ENCODE measurements around the gene HSD17B14. TPM values are rescaled to one million over a fixed set of nuclear protein-coding genes. Genes with fewer than 3 reads are reported as not detected.
"Not testable (repeated sequence)": the region's sequence is repeated elsewhere in the genome, so short reads cannot be mapped to it uniquely, and the experiment has no call there.

The HSD17B14 gene
- total RNA-seq, 1 experiment from 2014 or later = 27.8 TPM

- no peak for TF ChIP-seq CTCF (IDR thresholded peaks at IDR 0.05; ENCODE audit: insufficient read depth in 1 of 2, low read depth in 1 of 2, low read length in 1 of 2, severe bottlenecking in 1 of 2, unreplicated experiment in 1 of 2)
- BruUV-seq (replicated peaks) = no TSS peak
- no peaks in the 10 kb centered on the region for H3K27me3 Mint-ChIP-seq (ENCODE audit: insufficient read depth, unreplicated experiment)
- CTCF ChIA-PET = no interaction called here
- no peak overlapping the region for H3K4me3 Mint-ChIP-seq (ENCODE audit: unreplicated experiment)
- Histone ChIP-seq H3K4me1 (peaks cover 22% of the 10 kb centered on the region), H3K9me3 (no peaks in the 10 kb centered on the region), H3K27me3 (replicated peaks; ENCODE audit: control insufficient read depth, insufficient read depth, low read length) (no peaks in the 10 kb centered on the region), H3K36me3 (ENCODE audit: control insufficient read depth, insufficient read depth, low read length) (peaks cover 2% of the 10 kb centered on the region; the same call in 1 of the 2 replicates), H3K4me3 (ENCODE audit: low read depth, low read length) (no peak overlapping the region)
- DNase-seq = peak; percentile 52 to 61
- H3K27ac Mint-ChIP-seq (ENCODE audit: unreplicated experiment) = no peak overlapping the region
- H3K4me1 Mint-ChIP-seq (ENCODE audit: low read depth, unreplicated experiment) = peaks cover 5% of the 10 kb centered on the region
- intact Hi-C loops (cut with micrococcal nuclease; ENCODE audit: unreplicated experiment) = no loop called here
- H3K9me3 Mint-ChIP-seq (ENCODE audit: unreplicated experiment) = no peaks in the 10 kb centered on the region
- H3K36me3 Mint-ChIP-seq (ENCODE audit: insufficient read depth, unreplicated experiment) = peaks cover 40% of the 10 kb centered on the region
- POLR2A ChIA-PET = interaction anchor here (0.6 to 0.7 kb wide), 2 partner anchors 11 to 84 kb away, joined by 3 read pairs; no protein-coding TSS in a partner anchor
These were observed 45.7 kb upstream of the HSD17B14 start for GRCh38 chr19:48881741-48882657.

- H3K4me1 ChIP-seq = peaks cover 42% of the 10 kb centered on the region
- H3K27me3 ChIP-seq (replicated peaks; ENCODE audit: control insufficient read depth, insufficient read depth, low read length); H3K4me3 ChIP-seq (ENCODE audit: low read depth, low read length); DNase-seq; intact Hi-C loops (cut with micrococcal nuclease; ENCODE audit: unreplicated experiment); H3K27ac Mint-ChIP-seq (ENCODE audit: unreplicated experiment); POLR2A ChIA-PET; H3K36me3 ChIP-seq (ENCODE audit: control insufficient read depth, insufficient read depth, low read length); BruUV-seq (replicated peaks); H3K27me3 Mint-ChIP-seq (ENCODE audit: insufficient read depth, unreplicated experiment); H3K9me3 ChIP-seq; H3K4me3 Mint-ChIP-seq (ENCODE audit: unreplicated experiment); H3K9me3 Mint-ChIP-seq (ENCODE audit: unreplicated experiment): not testable (repeated sequence)
- Mint-ChIP-seq H3K36me3 (ENCODE audit: insufficient read depth, unreplicated experiment) (peaks cover 63% of the 10 kb centered on the region), H3K4me1 (ENCODE audit: low read depth, unreplicated experiment) (peaks cover 13% of the 10 kb centered on the region)
- CTCF ChIA-PET = interaction anchor here (0.7 kb wide), 1 partner anchor 90 kb away, joined by 5 read pairs; no protein-coding TSS in a partner anchor
These were observed 43.4 kb upstream of the HSD17B14 start for GRCh38 chr19:48879696-48880095.

GRCh38 chr19:48879025-48879637 is 42.8 kb upstream of the HSD17B14 start:
- CTCF ChIA-PET = interaction anchor here (0.7 kb wide), 1 partner anchor 37 kb away, joined by 3 read pairs; no protein-coding TSS in a partner anchor

More at GRCh38 chr19:48879025-48879637, 42.8 kb upstream of the HSD17B14 start:
- no peak for TF ChIP-seq CTCF (IDR thresholded peaks at IDR 0.05; ENCODE audit: insufficient read depth in 1 of 2, low read depth in 1 of 2, low read length in 1 of 2, severe bottlenecking in 1 of 2, unreplicated experiment in 1 of 2)
- intact Hi-C loops (cut with micrococcal nuclease; ENCODE audit: unreplicated experiment) = no loop called here
- Mint-ChIP-seq H3K4me1 (ENCODE audit: low read depth, unreplicated experiment) (peaks cover 19% of the 10 kb centered on the region), H3K36me3 (ENCODE audit: insufficient read depth, unreplicated experiment) (peaks cover 68% of the 10 kb centered on the region), H3K9me3 (ENCODE audit: unreplicated experiment) (no peaks in the 10 kb centered on the region), H3K27me3 (ENCODE audit: insufficient read depth, unreplicated experiment) (no peaks in the 10 kb centered on the region), H3K4me3 (ENCODE audit: unreplicated experiment) (no peak overlapping the region), H3K27ac (ENCODE audit: unreplicated experiment) (no peak overlapping the region)
- POLR2A ChIA-PET = interaction anchor here (1.0 to 1.2 kb wide), 2 partner anchors 21 to 83 kb away, joined by 4 to 5 read pairs; partner anchors contain the start of gene NUCB1
- H3K4me3 ChIP-seq (ENCODE audit: low read depth, low read length) = no peak overlapping the region
- H3K9me3 ChIP-seq = no peaks in the 10 kb centered on the region
- BruUV-seq (replicated peaks) = no TSS peak
- peaks cover 47% of the 10 kb centered on the region for H3K4me1 ChIP-seq
- H3K27me3 ChIP-seq (replicated peaks; ENCODE audit: control insufficient read depth, insufficient read depth, low read length) = no peaks in the 10 kb centered on the region
- DNase-seq = no peak
- peaks cover 12% of the 10 kb centered on the region for H3K36me3 ChIP-seq (ENCODE audit: control insufficient read depth, insufficient read depth, low read length)
